ENCODE results near the gene TECR. TPM values are rescaled to one million over a fixed set of nuclear protein-coding genes. Genes with fewer than 3 reads are reported as not detected.

Gene TECR
- total and polyA plus RNA-seq, 9 of the 15 experiments (the other 6 are each of a cell fraction or from before 2014, with no cell fraction given), result 29.3 to 211 (median 81.4) TPM

GRCh38 chr19:14517446-14517839 is 12.0 kb upstream of the TECR start (continued):
- TF ChIP-seq SAP30 (IDR thresholded peaks at IDR 0.05; ENCODE audit: borderline replicate concordance, insufficient read depth, low read depth, low read length, poor library complexity, severe bottlenecking) (peak; percentile 20), TEAD1 (CRISPR knock-in tag; IDR thresholded peaks at IDR 0.05) (0 out of 4 replicates have a peak, but pooled peaks of 1 of the 2 experiments have one; percentile 5)

DNA sequence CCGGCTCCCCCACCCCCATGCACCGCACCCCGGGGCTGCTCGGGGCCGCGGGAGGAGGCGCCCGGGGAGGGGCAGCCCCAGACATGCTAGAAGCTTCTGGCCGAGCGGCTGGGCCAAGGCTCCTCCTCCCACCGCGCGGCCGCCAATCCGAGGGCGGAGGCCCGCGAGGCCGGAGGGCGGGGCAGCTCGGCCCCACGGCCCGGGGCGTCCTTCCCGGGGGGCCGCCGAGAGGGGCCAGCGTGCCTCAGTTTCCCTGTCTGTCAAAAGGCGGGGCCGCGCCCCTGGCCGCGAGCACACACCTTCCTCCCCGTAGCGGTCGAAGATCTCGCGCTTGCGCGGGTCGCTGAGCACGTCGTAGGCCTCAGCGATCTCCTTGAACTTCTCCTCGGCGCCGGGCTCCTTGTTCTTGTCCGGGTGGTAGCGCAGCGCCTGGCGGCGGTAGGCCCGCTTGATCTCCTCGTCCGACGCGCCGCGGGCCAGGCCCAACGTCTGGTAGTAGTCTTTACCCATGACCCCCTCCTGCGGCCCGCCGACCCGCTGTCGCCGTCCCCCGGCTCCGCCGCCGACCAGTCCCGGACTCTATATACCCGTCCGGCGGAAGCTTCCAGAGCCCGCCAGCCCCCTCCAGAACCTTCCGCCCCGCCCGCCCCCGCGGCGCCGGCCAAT is 11.4 kb upstream of the TECR start, which contains the start of gene DNAJB1:
DNAJB1 (minus strand) TSS at position 558 of the 666 bp plus-strand sequence; CDS start at position 510, 48 bp downstream.
- Histone ChIP-seq H3K36me3 (ENCODE audit: control insufficient read depth, insufficient read depth, low read length) (peaks cover 38% of the 10 kb centered on the region), H3K9me3 (replicated peaks; ENCODE audit: control insufficient read depth, insufficient read depth, low read depth, low read length) (no peaks in the 10 kb centered on the region), H2AFZ (ENCODE audit: low read depth, low read length) (peak within 1 kb of the TSS; percentile 85), H3K4me3 (peak within 1 kb of the TSS; percentile 98), H3K4me1 (replicated peaks in 1 of 2; ENCODE audit: control insufficient read depth in 2 of 2, insufficient read depth in 2 of 2, low read length in 2 of 2) (peaks cover 54 to 55% of the 10 kb centered on the region in 2 experiments), H3K27me3 (ENCODE audit: control insufficient read depth in 2 of 2, insufficient read depth in 2 of 2, low read length in 2 of 2) (no peaks in the 10 kb centered on the region), H3K9ac (ENCODE audit: insufficient read depth in 1 of 2, low read depth in 2 of 2, low read length in 2 of 2) (peak within 1 kb of the TSS; percentile 96 to 100), H3K79me2 (ENCODE audit: control insufficient read depth, insufficient read depth, low read length) (peaks cover 45% of the 10 kb centered on the region), H4K20me1 (replicated peaks; ENCODE audit: control insufficient read depth, insufficient read depth, low read length) (peaks cover 26% of the 10 kb centered on the region), H3K27ac (ENCODE audit: extremely low read depth, low read depth, low read length) (peak within 1 kb of the TSS; percentile 99), H3K4me2 (ENCODE audit: insufficient read depth, low read length) (peak within 1 kb of the TSS; percentile 99), H3K9me1 (ENCODE audit: control insufficient read depth, insufficient read depth, low read length) (no peaks in the 10 kb centered on the region)
- ATAC-seq, result peak; percentile 86
- in situ Hi-C loops (cut with MboI) (no loop called here), intact Hi-C loops (cut with micrococcal nuclease) (loop anchor here (5.0 kb wide), 1 partner anchor 34 kb away; no protein-coding TSS in a partner anchor)
- ChIA-PET CTCF (ENCODE audit: low intra/inter-chr PET ratio) (interaction anchor here (1.1 kb wide), 1 partner anchor 19 kb away, joined by 3 read pairs; no protein-coding TSS in a partner anchor), POLR2A (interaction anchor here (0.6 to 6.3 kb wide), 21 partner anchors 9 to 406 kb away, joined by 3 to 70 read pairs (median 4); partner anchors contain the start of gene NDUFB7)
- TSS peak; percentile 57 for BruUV-seq (replicated peaks)
- peak; percentile 85 to 89 (median 88) for DNase-seq (ENCODE audit: extremely low read depth in 1 of 4, low spot score in 3 of 4)
- under 1% methylated on average over 49 of the region's 82 CpGs for WGBS (ENCODE audit: insufficient coverage, low coverage, missing lambda C conversion rate)
- no peak for FAIRE-seq
- TF ChIP-seq ZBTB7A (IDR thresholded peaks at IDR 0.05; ENCODE audit: borderline replicate concordance, control insufficient read depth, low read depth, low read length) (peak; percentile 94; the same call in 1 of the 2 replicates), TOE1 (IDR thresholded peaks at IDR 0.05; ENCODE audit: borderline replicate concordance) (no peak), TOE1 (CRISPR knock-in tag; IDR thresholded peaks at IDR 0.05; ENCODE audit: borderline replicate concordance, low read depth) (peak; percentile 83), ID3 (CRISPR knock-in tag; IDR thresholded peaks at IDR 0.05) (no peak), ID3 (tag; IDR thresholded peaks at IDR 0.05) (peak; percentile 82), PTTG1 (tag; IDR thresholded peaks at IDR 0.05; ENCODE audit: low read depth) (no peak), NCOA1 (IDR thresholded peaks at IDR 0.05; ENCODE audit: low read depth) (peak; percentile 43; the same call in 1 of the 2 replicates), POLR2AphosphoS2 (IDR thresholded peaks at IDR 0.05; ENCODE audit: low read length) (peak; percentile 38; the same call in 1 of the 2 replicates), RBM25 (IDR thresholded peaks at IDR 0.05; ENCODE audit: low read depth, low read length, severe bottlenecking) (peak; percentile 70), SNIP1 (IDR thresholded peaks at IDR 0.05; ENCODE audit: low read depth) (no peak), TCF7L2 (IDR thresholded peaks at IDR 0.05; ENCODE audit: low read depth, low read length) (no peak), ERF (CRISPR knock-in tag; IDR thresholded peaks at IDR 0.05) (peak; percentile 88), CC2D1A (IDR thresholded peaks at IDR 0.05) (no peak), ATF4 (CRISPR knock-in tag; IDR thresholded peaks at IDR 0.05) (no peak), TCFL5 (CRISPR knock-in tag; conservative IDR thresholded peaks at IDR 0.05) (no peak)
- TF ChIP-seq, protein P1, sequence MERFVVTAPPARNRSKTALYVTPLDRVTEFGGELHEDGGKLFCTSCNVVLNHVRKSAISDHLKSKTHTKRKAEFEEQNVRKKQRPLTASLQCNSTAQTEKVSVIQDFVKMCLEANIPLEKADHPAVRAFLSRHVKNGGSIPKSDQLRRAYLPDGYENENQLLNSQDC (CRISPR knock-in tag; IDR thresholded peaks at IDR 0.05), result peak; percentile 80; the same call in 1 of the 2 replicates
